ENCODE data around the gene EXOSC10. TPM values are rescaled to one million over a fixed set of nuclear protein-coding genes. Genes with fewer than 3 reads are reported as not detected.

Gene EXOSC10
- total RNA-seq, 2 donors from 2014 or later: 48.0 to 55.2 TPM

DNA sequence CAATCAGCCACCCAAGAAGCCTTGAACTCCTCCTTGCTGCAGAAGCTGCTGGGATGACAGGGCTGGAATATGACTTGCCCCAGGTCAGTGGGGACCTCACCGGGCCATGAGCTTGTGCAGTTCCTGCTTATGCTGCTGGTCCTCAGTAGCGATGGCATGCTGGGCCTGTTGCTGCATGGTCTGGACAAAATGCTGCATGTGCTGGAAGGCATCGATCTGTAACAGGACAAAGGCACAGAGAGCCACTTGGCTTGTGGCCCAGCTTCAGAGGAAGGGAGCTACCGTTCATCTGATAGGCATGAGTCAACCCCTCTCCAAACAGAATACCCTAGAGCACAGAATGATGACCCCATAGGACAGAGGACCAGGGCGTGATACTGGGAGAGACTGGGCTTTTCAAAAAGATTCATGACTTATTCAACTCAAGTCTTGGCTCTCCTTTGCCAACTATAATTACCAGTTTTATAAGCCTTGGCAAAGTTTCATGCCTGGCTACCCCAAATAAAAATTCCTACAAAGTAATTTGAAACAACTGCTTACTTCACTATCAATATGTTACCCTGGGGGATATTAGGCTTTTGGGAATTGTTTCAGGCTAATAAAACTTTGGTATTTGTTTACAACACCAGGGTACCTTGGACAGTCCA is 34.7 kb upstream of the EXOSC10 start:
- no peaks in the 10 kb centered on the region for H3K9me3 ChIP-seq
- H3K4me3 ChIP-seq: no peak overlapping the region
- no peaks in the 10 kb centered on the region for H3K4me1 ChIP-seq
- H3K27me3 ChIP-seq: no peaks in the 10 kb centered on the region
- no peak overlapping the region for H3K9ac ChIP-seq (ENCODE audit: low read depth in 2 of 2, low read length in 2 of 2)
- DNase-seq: no peak
- TF ChIP-seq, protein P1, sequence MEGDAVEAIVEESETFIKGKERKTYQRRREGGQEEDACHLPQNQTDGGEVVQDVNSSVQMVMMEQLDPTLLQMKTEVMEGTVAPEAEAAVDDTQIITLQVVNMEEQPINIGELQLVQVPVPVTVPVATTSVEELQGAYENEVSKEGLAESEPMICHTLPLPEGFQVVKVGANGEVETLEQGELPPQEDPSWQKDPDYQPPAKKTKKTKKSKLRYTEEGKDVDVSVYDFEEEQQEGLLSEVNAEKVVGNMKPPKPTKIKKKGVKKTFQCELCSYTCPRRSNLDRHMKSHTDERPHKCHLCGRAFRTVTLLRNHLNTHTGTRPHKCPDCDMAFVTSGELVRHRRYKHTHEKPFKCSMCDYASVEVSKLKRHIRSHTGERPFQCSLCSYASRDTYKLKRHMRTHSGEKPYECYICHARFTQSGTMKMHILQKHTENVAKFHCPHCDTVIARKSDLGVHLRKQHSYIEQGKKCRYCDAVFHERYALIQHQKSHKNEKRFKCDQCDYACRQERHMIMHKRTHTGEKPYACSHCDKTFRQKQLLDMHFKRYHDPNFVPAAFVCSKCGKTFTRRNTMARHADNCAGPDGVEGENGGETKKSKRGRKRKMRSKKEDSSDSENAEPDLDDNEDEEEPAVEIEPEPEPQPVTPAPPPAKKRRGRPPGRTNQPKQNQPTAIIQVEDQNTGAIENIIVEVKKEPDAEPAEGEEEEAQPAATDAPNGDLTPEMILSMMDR (IDR thresholded peaks at IDR 0.05): no peak
- H3K27ac ChIP-seq: no peak overlapping the region
- H3K36me3 ChIP-seq: no peaks in the 10 kb centered on the region
- intact Hi-C loops (cut with DNase I): no loop called here

- intact Hi-C loops (cut with DNase I): no loop called here
- TF ChIP-seq, protein P1 (IDR thresholded peaks at IDR 0.05): no peak
- Histone ChIP-seq H3K9me3 (no peaks in the 10 kb centered on the region), H3K27ac (no peak overlapping the region), H3K4me1 (no peaks in the 10 kb centered on the region), H3K27me3 (no peaks in the 10 kb centered on the region), H3K4me3 (no peak overlapping the region), H3K9ac (ENCODE audit: low read depth in 2 of 2, low read length in 2 of 2) (no peak overlapping the region), H3K36me3 (peaks cover 7% of the 10 kb centered on the region)
- no peak for DNase-seq
Measured at GRCh38 chr1:11132563-11133293, 33.1 kb upstream of the EXOSC10 start.

DNA sequence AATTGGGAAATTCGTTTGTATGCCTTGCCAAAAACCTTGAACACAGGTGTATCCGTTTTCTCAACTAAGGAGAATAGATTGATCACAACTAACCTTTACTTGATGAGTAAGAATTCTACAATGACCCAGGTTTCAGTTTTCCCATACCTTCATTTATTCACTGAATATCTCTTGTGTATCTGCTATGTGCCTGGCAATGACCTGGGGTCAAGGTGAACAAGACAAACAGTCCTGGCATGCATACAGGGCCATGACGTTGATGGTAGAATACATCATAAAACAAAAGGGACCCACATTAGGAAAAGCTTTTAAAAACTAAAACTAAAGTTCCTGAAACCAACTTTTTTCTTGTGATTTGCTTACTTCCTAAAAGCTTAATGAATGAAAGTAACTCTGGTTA is 32.1 kb upstream of the EXOSC10 start:
- no peaks in the 10 kb centered on the region for H3K27me3 ChIP-seq
- TF ChIP-seq, protein P1 (IDR thresholded peaks at IDR 0.05): no peak
- no peak overlapping the region for H3K4me3 ChIP-seq
- H3K9ac ChIP-seq (ENCODE audit: low read depth in 2 of 2, low read length in 2 of 2): no peak overlapping the region
- no peak for DNase-seq
- no peaks in the 10 kb centered on the region for H3K9me3 ChIP-seq
- no peaks in the 10 kb centered on the region for H3K4me1 ChIP-seq
- H3K36me3 ChIP-seq: peaks cover 13% of the 10 kb centered on the region
- no peak overlapping the region for H3K27ac ChIP-seq
- intact Hi-C loops (cut with DNase I): no loop called here

DNA sequence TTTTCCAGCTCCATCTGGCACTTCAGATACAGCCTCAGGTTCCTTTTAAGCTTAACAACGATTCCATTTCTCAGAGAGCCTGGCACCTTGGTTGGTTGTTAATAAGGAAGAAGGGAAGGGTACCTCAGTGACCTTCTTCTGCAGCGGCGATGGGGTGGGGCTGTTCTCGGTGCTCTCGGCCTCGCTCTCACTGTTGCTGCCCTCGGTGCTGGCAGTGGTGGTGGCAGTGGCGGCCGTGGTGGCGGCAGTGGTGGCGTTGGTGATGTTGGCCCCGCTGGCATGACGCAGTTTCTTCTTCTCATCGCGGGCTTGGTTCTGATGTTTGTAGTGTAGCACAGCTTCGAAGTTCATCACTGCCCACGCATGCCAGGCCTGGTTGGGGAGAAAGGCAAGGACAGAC is 30.7 kb upstream of the EXOSC10 start:
- Histone ChIP-seq H3K9ac (ENCODE audit: low read depth in 2 of 2, low read length in 2 of 2) (no peak overlapping the region), H3K36me3 (peaks cover 13% of the 10 kb centered on the region), H3K27ac (no peak overlapping the region), H3K4me3 (no peak overlapping the region), H3K9me3 (no peaks in the 10 kb centered on the region), H3K27me3 (no peaks in the 10 kb centered on the region), H3K4me1 (no peaks in the 10 kb centered on the region)
- DNase-seq: no peak
- intact Hi-C loops (cut with DNase I): no loop called here
- TF ChIP-seq, protein P1 (IDR thresholded peaks at IDR 0.05): no peak

GRCh38 chr1:11129649-11130390 is 30.2 kb upstream of the EXOSC10 start:
- Histone ChIP-seq H3K9ac (ENCODE audit: low read depth in 2 of 2, low read length in 2 of 2) (no peak overlapping the region), H3K27ac (no peak overlapping the region), H3K4me1 (no peaks in the 10 kb centered on the region), H3K36me3 (peaks cover 13% of the 10 kb centered on the region), H3K4me3 (no peak overlapping the region), H3K27me3 (no peaks in the 10 kb centered on the region), H3K9me3 (no peaks in the 10 kb centered on the region)
- intact Hi-C loops (cut with DNase I): no loop called here
- TF ChIP-seq, protein P1 (IDR thresholded peaks at IDR 0.05): no peak
- DNase-seq: no peak
